Endothelial cell of umbilical vein (primary cell): ENCODE data around the gene SNAPIN. TPM values are rescaled to one million over a fixed set of nuclear protein-coding genes. Genes with fewer than 3 reads are reported as not detected.

Source experiments
- BruUV-seq: library from RNA; stranded (reverse); fragments of 400-500 nt; replicated peaks from 2 replicates; lab custom pipeline; 2021; lab: Mats Ljungman, UMichigan
- CTCF ChIA-PET: fragments of 300-600, 350-600 bp; sonication (Branson Sonifier 250); formaldehyde crosslinking; loops from one replicate; lab custom pipeline; 2021; ENCODE audit warnings: antibody characterized with exemption, inconsistent platforms; lab: Charles Lee
- POLR2A ChIA-PET: fragments of 300-600, 350-600 bp; sonication (Branson Sonifier 250); formaldehyde crosslinking; loops from one replicate; lab custom pipeline; 2021; ENCODE audit warnings: antibody characterized with exemption, inconsistent platforms; lab: Charles Lee
- DNase-seq: peaks from one replicate; pipeline ENCODE4 v3.0.0-alpha.2; 2011; ENCODE audit warnings: low read depth, low spot score
- FAIRE-seq: peaks from 2 replicates; lab custom pipeline; 2011; peaks lifted over from hg19 to GRCh38; lab: Jason Lieb, UNC
- H2AFZ ChIP-seq: 2 replicates; pipeline ENCODE4 v1.6.0; 2012; ENCODE audit warnings: low read depth, low read length, control low read depth, inconsistent platforms
- H3K27ac ChIP-seq: 2 replicates; pipeline ENCODE4 v1.5.1; 2011; ENCODE audit warnings: low read depth, mild to moderate bottlenecking, control low read depth, low read length, moderate library complexity; ENCODE audit not compliant: insufficient read depth
- H3K27me3 ChIP-seq, 2 experiments: 2 replicates each; pipeline versions ENCODE4 v1.6.0 to v1.6.1; 2011; ENCODE audit warnings: low read length in 2 of 2, mixed read lengths in 1 of 2; ENCODE audit not compliant: control insufficient read depth in 2 of 2, insufficient read depth in 2 of 2
- H3K36me3 ChIP-seq, 2 experiments: 2 replicates in 1 of 2; 3 replicates in 1 of 2; pipeline ENCODE4 v1.5.1; 2011; ENCODE audit warnings: low read length in 2 of 2, mild to moderate bottlenecking in 1 of 2, moderate library complexity in 1 of 2; ENCODE audit not compliant: control insufficient read depth in 2 of 2, insufficient read depth in 2 of 2; ENCODE audit errors: extremely low read depth in 1 of 2
- H3K4me1 ChIP-seq: 3 replicates; pipeline ENCODE4 v1.5.1; 2011; ENCODE audit warnings: mild to moderate bottlenecking, low read length; ENCODE audit not compliant: control insufficient read depth, insufficient read depth; ENCODE audit errors: extremely low read depth
- H3K4me2 ChIP-seq: 2 replicates; pipeline ENCODE4 v1.6.1; 2011; ENCODE audit warnings: low read length, control low read depth, mixed read lengths; ENCODE audit not compliant: insufficient read depth
- H3K4me3 ChIP-seq, 3 experiments: fragments of 200-600 bp in 1 of 3; sonication (generic), shearing (Covaris generic) in 1 of 3; replicated peaks in 1 of 3; 2 replicates each; pipeline ENCODE4 v1.5.1; 2011 to 2016; ENCODE audit warnings: control low read depth in 3 of 3, low read length in 3 of 3, mild to moderate bottlenecking in 2 of 3, inconsistent platforms in 1 of 3, low read depth in 1 of 3, moderate library complexity in 1 of 3; ENCODE audit not compliant: insufficient read depth in 1 of 3
- H3K79me2 ChIP-seq: 2 replicates; pipeline ENCODE4 v1.6.0; 2012; ENCODE audit warnings: low read length, inconsistent platforms; ENCODE audit not compliant: control insufficient read depth, insufficient read depth
- H3K9ac ChIP-seq: replicated peaks from 2 replicates; pipeline ENCODE3; 2011; ENCODE audit warnings: low read length, control low read depth; ENCODE audit not compliant: insufficient read depth; ENCODE audit errors: extremely low read depth
- H3K9me1 ChIP-seq: replicated peaks from 3 replicates; pipeline ENCODE4 v1.6.0; 2011; ENCODE audit warnings: mild to moderate bottlenecking, low read length; ENCODE audit not compliant: control insufficient read depth, insufficient read depth; ENCODE audit errors: extremely low read depth
- H3K9me3 ChIP-seq: replicated peaks from 2 replicates; pipeline ENCODE4 v1.5.1; 2012; ENCODE audit warnings: low read length, inconsistent platforms; ENCODE audit not compliant: control insufficient read depth, insufficient read depth
- H4K20me1 ChIP-seq: replicated peaks from 2 replicates; pipeline ENCODE3; 2011; ENCODE audit warnings: mild to moderate bottlenecking, low read length; ENCODE audit not compliant: control insufficient read depth, insufficient read depth; ENCODE audit errors: extremely low read depth
- CTCF ChIP-seq, 2 donors: IDR thresholded peaks; 1 replicate in 1 of 2; 2 replicates in 1 of 2; pipeline ENCODE4 v1.5.1; 2011; ENCODE audit warnings: low read length in 2 of 2, mild to moderate bottlenecking in 2 of 2, moderate library complexity in 2 of 2, control low read depth in 1 of 2, inconsistent platforms in 1 of 2, low read depth in 1 of 2; ENCODE audit not compliant: insufficient read depth in 1 of 2; ENCODE audit errors: extremely low read depth in 1 of 2
- EZH2 ChIP-seq: IDR thresholded peaks from 2 replicates; pipeline ENCODE4 v1.6.1; 2012; ENCODE audit warnings: borderline replicate concordance, low read depth, mild to moderate bottlenecking, moderate library complexity, low read length, inconsistent platforms; ENCODE audit not compliant: severe bottlenecking
- FOS ChIP-seq: IDR thresholded peaks from 2 replicates; pipeline ENCODE4 v1.6.1; 2011; ENCODE audit warnings: mild to moderate bottlenecking, low read length, moderate library complexity, borderline replicate concordance; ENCODE audit not compliant: insufficient read depth
- GATA2 ChIP-seq: IDR thresholded peaks from 2 replicates; pipeline ENCODE4 v1.7.0; 2011; ENCODE audit warnings: low read depth, mild to moderate bottlenecking, moderate library complexity, mixed read lengths, low read length; ENCODE audit not compliant: insufficient read length, insufficient read depth
- JUN ChIP-seq: IDR thresholded peaks from 2 replicates; pipeline ENCODE4 v1.6.1; 2011; ENCODE audit warnings: borderline replicate concordance, low read depth; ENCODE audit not compliant: insufficient read length, insufficient read depth
- MAX ChIP-seq: IDR thresholded peaks from 2 replicates; pipeline ENCODE4 v1.6.1; 2011; ENCODE audit not compliant: insufficient read depth, insufficient read length
- MYC ChIP-seq: IDR thresholded peaks from one replicate; pipeline ENCODE4 v1.6.1; 2011; ENCODE audit warnings: mild to moderate bottlenecking, low read depth, low read length
- POLR2A ChIP-seq: IDR thresholded peaks from 2 replicates; pipeline ENCODE4 v1.6.1; 2012; ENCODE audit warnings: low read depth, mild to moderate bottlenecking, control low read depth, low read length
- POLR2AphosphoS5 ChIP-seq: IDR thresholded peaks from 2 replicates; pipeline ENCODE4 v1.6.1; 2012; ENCODE audit warnings: low read depth, mild to moderate bottlenecking, control low read depth, low read length, moderate library complexity; ENCODE audit not compliant: insufficient read depth
- dilution Hi-C: fragments of 300-500 bp; cut with MboI; formaldehyde crosslinking; loops from one replicate; pipeline ENCODE4 v1.15.0; 2019; ENCODE audit warnings: low sequenced_read_pairs; ENCODE audit not compliant: extremely low pct_ligation_motif_present
- intact Hi-C: fragments of 100-400 bp; cut with micrococcal nuclease; formaldehyde crosslinking; loops from one replicate; pipeline ENCODE4 v1.10.0; 2022
- polyA plus RNA-seq, 4 experiments: library from polyadenylated mRNA; depleted of rRNA in 3 of 4; stranded (reverse) in 3 of 4; unstranded in 1 of 4; fragments of >200 nt; gene quantifications; 2 replicates each; pipeline versions ENCODE4 v1.2.1 to v1.2.3, GENCODE V29; 2011 to 2012; ENCODE audit warnings: missing spikeins in 1 of 4
- total RNA-seq: library from RNA; stranded (reverse); gene quantifications from 2 replicates; pipeline ENCODE4 v1.2.3, GENCODE V29; 2021

The SNAPIN gene
- total and polyA plus RNA-seq, 2 donors (not counting 3 experiments of a cell fraction or from before 2014, with no cell fraction given), result 36.8 to 55.1 TPM

- no peak for DNase-seq
- POLR2A ChIA-PET, result interaction anchor here (0.6 kb wide), 2 partner anchors 25 to 134 kb away, joined by 4 to 6 read pairs; no protein-coding TSS in a partner anchor
These were observed 27.2 kb upstream of the SNAPIN start for GRCh38 chr1:153631047-153632022.

More at GRCh38 chr1:153631047-153632022, 27.2 kb upstream of the SNAPIN start:
- Histone ChIP-seq H3K27ac (no peak overlapping the region), H3K27me3 (no peaks in the 10 kb centered on the region), H3K9me3 (no peaks in the 10 kb centered on the region), H3K4me2 (no peak overlapping the region), H4K20me1 (no peaks in the 10 kb centered on the region), H3K9ac (no peak overlapping the region), H3K9me1 (no peaks in the 10 kb centered on the region), H3K4me3 (no peak overlapping the region), H3K36me3 (no peaks in the 10 kb centered on the region), H3K4me1 (peaks cover 20% of the 10 kb centered on the region), H2AFZ (no peak overlapping the region), H3K79me2 (peaks cover 27% of the 10 kb centered on the region)
- no TSS peak for BruUV-seq
- CTCF ChIA-PET, result interaction anchor here (1.0 to 7.8 kb wide), 3 partner anchors 16 to 60 kb away, joined by 4 to 145 read pairs (median 4); partner anchors contain the start of gene S100A14
- no peak for FAIRE-seq
- dilution Hi-C loops, result no loop called here
- TF ChIP-seq FOS (no peak), JUN (no peak), MAX (no peak), POLR2AphosphoS5 (no peak), CTCF (IDR thresholded peaks at IDR 0.05; ENCODE audit: extremely low read depth in 1 of 2, insufficient read depth in 1 of 2, low read depth in 1 of 2, low read length in 2 of 2) (no peak), POLR2A (no peak), GATA2 (no peak), MYC (no peak), EZH2 (no peak)
- intact Hi-C loops, result loop anchor here (5.0 kb wide), 1 partner anchor 41 kb away; the partner anchor contains the start of gene ILF2
